HepG2 (cell line): ENCODE measurements around the gene ACE2. TPM values are rescaled to one million over a fixed set of nuclear protein-coding genes. Genes with fewer than 3 reads are reported as not detected.

ENCODE experiments used
- ARID3A ChIP-seq: IDR thresholded peaks from 2 replicates; pipeline ENCODE4 v1.6.1; 2012; ENCODE audit warnings: low read depth, low read length, improper control_type of control experiment
- ARID5B ChIP-seq: IDR thresholded peaks from 2 replicates; pipeline ENCODE4 v1.4.0; 2020; ENCODE audit warnings: mild to moderate bottlenecking, missing genetic modification reagents
- CEBPB ChIP-seq: IDR thresholded peaks from 2 replicates; pipeline ENCODE4 v1.6.1; 2011; ENCODE audit warnings: low read depth, low read length, improper control_type of control experiment, borderline replicate concordance
- EP300 ChIP-seq, 3 experiments: sonication (generic) in 1 of 3; formaldehyde crosslinking in 1 of 3; IDR thresholded peaks; 2 replicates each; pipeline versions ENCODE4 v1.5.1 to v1.6.1; 2011 to 2020; ENCODE audit warnings: low read depth in 2 of 3, low read length in 2 of 3, borderline replicate concordance in 1 of 3, improper control_type of control experiment in 1 of 3, mild to moderate bottlenecking in 1 of 3, missing genetic modification reagents in 1 of 3, moderate library complexity in 1 of 3
- FOXO1 ChIP-seq: sonication (generic); formaldehyde crosslinking; IDR thresholded peaks from 2 replicates; pipeline ENCODE4 v1.4.0; 2020; ENCODE audit warnings: missing genetic modification reagents
- GATAD2A ChIP-seq: IDR thresholded peaks from 2 replicates; pipeline ENCODE4 v1.6.1; 2016
- HMG20B ChIP-seq: conservative IDR thresholded peaks from 2 replicates; pipeline ENCODE4 v1.6.1; 2016; ENCODE audit warnings: missing genetic modification reagents, missing compliant biosample characterization
- HOMEZ ChIP-seq: IDR thresholded peaks from 2 replicates; pipeline ENCODE4 v1.6.1; 2016; ENCODE audit warnings: low read depth
- MAFF ChIP-seq: IDR thresholded peaks from 2 replicates; pipeline ENCODE4 v1.6.1; 2011; ENCODE audit warnings: low read depth, low read length, improper control_type of control experiment
- PRDM10 ChIP-seq: sonication (generic); formaldehyde crosslinking; IDR thresholded peaks from 2 replicates; pipeline ENCODE4 v1.4.0; 2020; ENCODE audit warnings: low read depth, missing genetic modification reagents
- RFX1 ChIP-seq: fragments of 450-650 bp; IDR thresholded peaks from 2 replicates; pipeline ENCODE4 v1.6.1; 2017
- RXRB ChIP-seq: IDR thresholded peaks from 2 replicates; pipeline ENCODE4 v1.6.1; 2016; ENCODE audit warnings: borderline replicate concordance, missing genetic modification reagents, missing compliant biosample characterization
- SALL1 ChIP-seq: sonication (generic); formaldehyde crosslinking; IDR thresholded peaks from 2 replicates; pipeline ENCODE4 v1.8.0; 2022; ENCODE audit warnings: mild to moderate bottlenecking, missing genetic modification reagents
- SNRNP70 ChIP-seq: fragments of 200-400 bp; formaldehyde crosslinking; IDR thresholded peaks from 2 replicates; pipeline ENCODE4 v1.6.1; 2017; ENCODE audit warnings: mild to moderate bottlenecking, low read depth, low read length, moderate library complexity
- TARDBP ChIP-seq: sonication (generic); formaldehyde crosslinking; IDR thresholded peaks from 2 replicates; pipeline ENCODE4 v1.8.0; 2022; ENCODE audit warnings: mild to moderate bottlenecking, missing genetic modification reagents
- ZC3H4 ChIP-seq: sonication (generic); formaldehyde crosslinking; IDR thresholded peaks from 2 replicates; pipeline ENCODE4 v1.4.0; 2020; ENCODE audit warnings: missing genetic modification reagents, borderline replicate concordance
- ZFP1 ChIP-seq: IDR thresholded peaks from 2 replicates; pipeline ENCODE4 v1.6.1; 2016
- ZNF101 ChIP-seq: sonication (generic); formaldehyde crosslinking; IDR thresholded peaks from 2 replicates; pipeline ENCODE4 v1.4.0; 2020; ENCODE audit warnings: mild to moderate bottlenecking, low read depth, missing genetic modification reagents, borderline replicate concordance
- ZNF121 ChIP-seq: sonication (generic); formaldehyde crosslinking; IDR thresholded peaks from 2 replicates; pipeline ENCODE4 v1.5.0; 2020; ENCODE audit warnings: mild to moderate bottlenecking, missing genetic modification reagents
- ZNF253 ChIP-seq: sonication (generic); formaldehyde crosslinking; IDR thresholded peaks from 2 replicates; pipeline ENCODE4 v1.8.0; 2022; ENCODE audit warnings: mild to moderate bottlenecking, missing genetic modification reagents, borderline replicate concordance
- polyA plus RNA-seq, 8 experiments: library from polyadenylated mRNA; depleted of rRNA in 3 of 8; stranded (reverse) in 7 of 8; unstranded in 1 of 8; fragments of >200 nt; fragmentation: Illumina TruSeq in 4 of 8; extraction: Trizol in 4 of 8; gene quantifications; 2 replicates each; pipeline versions ENCODE4 v1.2.1 to v1.2.3, GENCODE V29; 2011 to 2016; ENCODE audit warnings: low read depth in 4 of 8, missing spikeins in 1 of 8, mixed read lengths in 1 of 8; ENCODE audit not compliant: insufficient read depth in 1 of 8
- total RNA-seq, 5 experiments: library from RNA; depleted of rRNA; stranded (reverse); fragments of >200 nt; fragmentation: Illumina TruSeq; extraction: Trizol; gene quantifications; 2 replicates each; pipeline ENCODE4 v1.2.3, GENCODE V29; 2016; ENCODE audit warnings: low read depth in 1 of 5

The ACE2 gene
- total and polyA plus RNA-seq, 2 of the 13 experiments (the other 11 are each of a cell fraction or from before 2014, with no cell fraction given) = 0.46 to 3.1 TPM

GRCh38 chrX:15601932-15602331, 1.2 kb upstream of the ACE2 start (continued):
- no peak for TF ChIP-seq ZNF121 (CRISPR knock-in tag)
- peak; percentile 51; the same call in 1 of the 2 replicates for TF ChIP-seq MAFF
- TF ChIP-seq EP300 (IDR thresholded peaks at IDR 0.05; ENCODE audit: low read depth in 2 of 2, low read length in 2 of 2) = peak in 1 of 2 experiments; percentile 73; a peak in 2 of 4 replicates
- no peak for TF ChIP-seq EP300 (CRISPR knock-in tag; IDR thresholded peaks at IDR 0.05; ENCODE audit: borderline replicate concordance)
- TF ChIP-seq RFX1 = peak; percentile 70; the same call in 1 of the 2 replicates
- TF ChIP-seq ZNF253 (CRISPR knock-in tag) = no peak
- TF ChIP-seq FOXO1 (CRISPR knock-in tag) = peak; percentile 82
- peak; percentile 27; the same call in 1 of the 2 replicates for TF ChIP-seq TARDBP (CRISPR knock-in tag)
- peak; percentile 49; the same call in 1 of the 2 replicates for TF ChIP-seq HOMEZ
- TF ChIP-seq ZC3H4 (CRISPR knock-in tag) = no peak
- 0 out of 2 replicates have a peak, but pooled peaks have one; percentile 27 for TF ChIP-seq ARID3A
- TF ChIP-seq SALL1 (CRISPR knock-in tag) = peak; percentile 38; the same call in 1 of the 2 replicates
- TF ChIP-seq ZNF101 = no peak
- TF ChIP-seq GATAD2A (CRISPR knock-in tag) = peak; percentile 54; the same call in 1 of the 2 replicates
- TF ChIP-seq PRDM10 (CRISPR knock-in tag) = no peak
- no peak for TF ChIP-seq ZFP1 (CRISPR knock-in tag)
- TF ChIP-seq RXRB = peak; percentile 51; the same call in 1 of the 2 replicates
- no peak for TF ChIP-seq SNRNP70
- peak; percentile 83 for TF ChIP-seq CEBPB
- TF ChIP-seq ARID5B (CRISPR knock-in tag) = peak; percentile 90
- TF ChIP-seq HMG20B (CRISPR knock-in tag) = no peak
